ENCODE measurements around the gene DCP1A. TPM values are rescaled to one million over a fixed set of nuclear protein-coding genes. Genes with fewer than 3 reads are reported as not detected.

DCP1A gene
- total RNA-seq (2022) = 32.5 and 32.9 TPM in 2 replicates
- Bru-seq, nascent RNA = percentile 88 among the genes with signal in this experiment
- percentile 88 among the genes with signal in this experiment for BruChase-seq, experiment 1, labeled RNA remaining after a 2-hour chase
- percentile 74 among the genes with signal in this experiment for BruChase-seq, experiment 2, labeled RNA remaining after a 6-hour chase
- long read RNA-seq, full-length matches to known transcripts = 49 of 65 reads
- long read RNA-seq, partial matches to known transcripts = 4 of 65 reads
- long read RNA-seq, other reads (novel, unspliced or antisense) = 12 of 65 reads

DNA sequence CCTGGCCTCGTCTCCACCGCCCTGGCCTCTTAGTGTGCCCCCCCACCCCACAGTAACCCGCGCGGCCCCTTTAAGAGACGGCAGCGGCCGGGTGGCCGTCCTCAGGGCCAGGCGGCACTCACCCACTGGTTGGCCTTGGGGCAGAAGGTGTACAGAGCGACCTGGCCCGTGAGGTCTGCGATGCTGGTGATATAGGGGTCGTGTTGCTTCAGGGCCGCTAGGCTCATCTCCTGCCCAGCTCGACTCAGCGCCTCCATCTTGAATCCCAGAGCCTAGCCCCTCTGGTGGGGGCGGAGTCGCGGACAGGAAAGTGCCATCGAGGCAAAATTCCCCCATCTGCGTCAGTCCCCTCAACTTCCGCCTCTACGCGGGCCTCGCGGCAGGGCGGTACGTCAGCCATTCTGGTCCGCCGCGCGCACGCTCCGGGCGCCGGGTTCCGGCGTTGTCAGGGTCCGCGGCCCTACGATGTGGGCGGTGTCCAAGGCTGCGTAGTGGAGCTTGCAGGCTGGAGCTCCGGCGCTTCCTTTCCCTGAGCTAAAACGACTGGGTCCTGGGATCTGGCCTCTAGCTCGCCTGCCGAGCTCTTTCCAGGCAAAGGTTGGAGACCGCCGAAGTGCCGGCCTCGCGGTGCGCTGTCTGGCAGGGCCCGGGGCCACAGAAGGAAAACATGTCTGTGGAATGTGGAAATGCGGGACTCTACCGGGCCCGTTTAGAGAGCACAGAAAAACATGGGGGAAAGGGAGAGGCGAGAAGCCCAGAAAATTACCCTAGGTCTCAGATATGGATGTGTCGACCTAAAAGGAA lies at the start of gene DCP1A:
TSS of gene DCP1A (minus strand) at position 283 of the 804 bp plus-strand sequence. CDS start at position 257, 26 bp downstream.
- H3K4me1 ChIP-seq = peaks cover 39% of the 10 kb centered on the region
- Mint-ChIP-seq H3K27ac (ENCODE audit: unreplicated experiment) (peak within 1 kb of the TSS; percentile 98), H3K4me3 (ENCODE audit: unreplicated experiment) (peak within 1 kb of the TSS; percentile 91), H3K9me3 (ENCODE audit: unreplicated experiment) (no peaks in the 10 kb centered on the region), H3K36me3 (ENCODE audit: insufficient read depth, unreplicated experiment) (peaks cover 34% of the 10 kb centered on the region), H3K4me1 (ENCODE audit: low read depth, unreplicated experiment) (peaks cover 26% of the 10 kb centered on the region), H3K27me3 (ENCODE audit: insufficient read depth, unreplicated experiment) (no peaks in the 10 kb centered on the region)
- peak within 1 kb of the TSS; percentile 100 for H3K4me3 ChIP-seq (ENCODE audit: low read depth, low read length)
- ChIA-PET POLR2A (interaction anchor here (0.9 kb wide), 1 partner anchor 23 kb away, joined by 3 read pairs; no protein-coding TSS in a partner anchor), CTCF (interaction anchor here (1.0 kb wide), 1 partner anchor 9 kb away, joined by 3 read pairs; no protein-coding TSS in a partner anchor)
- intact Hi-C loops (cut with micrococcal nuclease; ENCODE audit: unreplicated experiment) = no loop called here
- no peaks in the 10 kb centered on the region for H3K27me3 ChIP-seq (replicated peaks; ENCODE audit: control insufficient read depth, insufficient read depth, low read length)
- DNase-seq = peak; percentile 95 to 97
- BruUV-seq (replicated peaks) = no TSS peak
- TF ChIP-seq, protein P1, sequence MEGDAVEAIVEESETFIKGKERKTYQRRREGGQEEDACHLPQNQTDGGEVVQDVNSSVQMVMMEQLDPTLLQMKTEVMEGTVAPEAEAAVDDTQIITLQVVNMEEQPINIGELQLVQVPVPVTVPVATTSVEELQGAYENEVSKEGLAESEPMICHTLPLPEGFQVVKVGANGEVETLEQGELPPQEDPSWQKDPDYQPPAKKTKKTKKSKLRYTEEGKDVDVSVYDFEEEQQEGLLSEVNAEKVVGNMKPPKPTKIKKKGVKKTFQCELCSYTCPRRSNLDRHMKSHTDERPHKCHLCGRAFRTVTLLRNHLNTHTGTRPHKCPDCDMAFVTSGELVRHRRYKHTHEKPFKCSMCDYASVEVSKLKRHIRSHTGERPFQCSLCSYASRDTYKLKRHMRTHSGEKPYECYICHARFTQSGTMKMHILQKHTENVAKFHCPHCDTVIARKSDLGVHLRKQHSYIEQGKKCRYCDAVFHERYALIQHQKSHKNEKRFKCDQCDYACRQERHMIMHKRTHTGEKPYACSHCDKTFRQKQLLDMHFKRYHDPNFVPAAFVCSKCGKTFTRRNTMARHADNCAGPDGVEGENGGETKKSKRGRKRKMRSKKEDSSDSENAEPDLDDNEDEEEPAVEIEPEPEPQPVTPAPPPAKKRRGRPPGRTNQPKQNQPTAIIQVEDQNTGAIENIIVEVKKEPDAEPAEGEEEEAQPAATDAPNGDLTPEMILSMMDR (IDR thresholded peaks at IDR 0.05; ENCODE audit: insufficient read depth in 1 of 2, low read depth in 1 of 2, low read length in 1 of 2, severe bottlenecking in 1 of 2, unreplicated experiment in 1 of 2) = no peak
- H3K36me3 ChIP-seq (ENCODE audit: control insufficient read depth, insufficient read depth, low read length) = no peaks in the 10 kb centered on the region
- H3K9me3 ChIP-seq = no peaks in the 10 kb centered on the region

- intact Hi-C loops (cut with micrococcal nuclease; ENCODE audit: unreplicated experiment) = no loop called here
- ChIA-PET POLR2A (interaction anchor here (0.6 kb wide), 1 partner anchor 212 kb away, joined by 3 read pairs; no protein-coding TSS in a partner anchor), CTCF (no interaction called here)
- Histone ChIP-seq H3K9me3 (no peaks in the 10 kb centered on the region), H3K4me1 (no peaks in the 10 kb centered on the region), H3K4me3 (ENCODE audit: low read depth, low read length) (no peak overlapping the region), H3K36me3 (ENCODE audit: control insufficient read depth, insufficient read depth, low read length) (no peaks in the 10 kb centered on the region), H3K27me3 (replicated peaks; ENCODE audit: control insufficient read depth, insufficient read depth, low read length) (no peaks in the 10 kb centered on the region)
- Mint-ChIP-seq H3K9me3 (ENCODE audit: unreplicated experiment) (peaks cover 10% of the 10 kb centered on the region), H3K27ac (ENCODE audit: unreplicated experiment) (no peak overlapping the region), H3K36me3 (ENCODE audit: insufficient read depth, unreplicated experiment) (no peaks in the 10 kb centered on the region), H3K4me3 (ENCODE audit: unreplicated experiment) (no peak overlapping the region), H3K4me1 (ENCODE audit: low read depth, unreplicated experiment) (no peaks in the 10 kb centered on the region), H3K27me3 (ENCODE audit: insufficient read depth, unreplicated experiment) (no peaks in the 10 kb centered on the region)
- TF ChIP-seq, protein P1 (IDR thresholded peaks at IDR 0.05; ENCODE audit: insufficient read depth in 1 of 2, low read depth in 1 of 2, low read length in 1 of 2, severe bottlenecking in 1 of 2, unreplicated experiment in 1 of 2) = no peak
- no peak for DNase-seq
- no TSS peak for BruUV-seq (replicated peaks)
Observed at GRCh38 chr3:53384465-53385423, 37.4 kb upstream of the DCP1A start.

- Mint-ChIP-seq H3K36me3 (ENCODE audit: insufficient read depth, unreplicated experiment) (no peaks in the 10 kb centered on the region), H3K27me3 (ENCODE audit: insufficient read depth, unreplicated experiment) (no peaks in the 10 kb centered on the region), H3K27ac (ENCODE audit: unreplicated experiment) (no peak overlapping the region), H3K4me3 (ENCODE audit: unreplicated experiment) (no peak overlapping the region), H3K4me1 (ENCODE audit: low read depth, unreplicated experiment) (no peaks in the 10 kb centered on the region), H3K9me3 (ENCODE audit: unreplicated experiment) (peaks cover 10% of the 10 kb centered on the region)
- intact Hi-C loops (cut with micrococcal nuclease; ENCODE audit: unreplicated experiment) = no loop called here
- no peaks in the 10 kb centered on the region for H3K4me1 ChIP-seq
- H3K9me3 ChIP-seq = no peaks in the 10 kb centered on the region
- CTCF ChIA-PET = no interaction called here
- DNase-seq = no peak
- POLR2A ChIA-PET = no interaction called here
- no peaks in the 10 kb centered on the region for H3K27me3 ChIP-seq (replicated peaks; ENCODE audit: control insufficient read depth, insufficient read depth, low read length)
- BruUV-seq (replicated peaks) = no TSS peak
- no peaks in the 10 kb centered on the region for H3K36me3 ChIP-seq (ENCODE audit: control insufficient read depth, insufficient read depth, low read length)
- TF ChIP-seq, protein P1 (IDR thresholded peaks at IDR 0.05; ENCODE audit: insufficient read depth in 1 of 2, low read depth in 1 of 2, low read length in 1 of 2, severe bottlenecking in 1 of 2, unreplicated experiment in 1 of 2) = no peak
- no peak overlapping the region for H3K4me3 ChIP-seq (ENCODE audit: low read depth, low read length)
Observed at GRCh38 chr3:53382106-53382505, 34.8 kb upstream of the DCP1A start.
